ENCODE measurements around the gene MYMX. TPM values are rescaled to one million over a fixed set of nuclear protein-coding genes. Genes with fewer than 3 reads are reported as not detected.
"Not testable (repeated sequence)": the region's sequence is repeated elsewhere in the genome, so short reads cannot be mapped to it uniquely, and the experiment has no call there.

MYMX gene
- total RNA-seq, 2 experiments from 2014 or later = not detected

GRCh38 chr6:44228836-44229235, 12.1 kb downstream of the MYMX start:
- Mint-ChIP-seq H3K27ac (no peak overlapping the region), H3K4me1 (ENCODE audit: low read depth) (peaks cover 17% of the 10 kb centered on the region), H3K27me3 (no peaks in the 10 kb centered on the region), H3K9me3 (no peaks in the 10 kb centered on the region), H3K4me3 (no peak overlapping the region), H3K36me3 (ENCODE audit: low read depth) (peaks cover 57% of the 10 kb centered on the region)
- TF ChIP-seq, protein P1, sequence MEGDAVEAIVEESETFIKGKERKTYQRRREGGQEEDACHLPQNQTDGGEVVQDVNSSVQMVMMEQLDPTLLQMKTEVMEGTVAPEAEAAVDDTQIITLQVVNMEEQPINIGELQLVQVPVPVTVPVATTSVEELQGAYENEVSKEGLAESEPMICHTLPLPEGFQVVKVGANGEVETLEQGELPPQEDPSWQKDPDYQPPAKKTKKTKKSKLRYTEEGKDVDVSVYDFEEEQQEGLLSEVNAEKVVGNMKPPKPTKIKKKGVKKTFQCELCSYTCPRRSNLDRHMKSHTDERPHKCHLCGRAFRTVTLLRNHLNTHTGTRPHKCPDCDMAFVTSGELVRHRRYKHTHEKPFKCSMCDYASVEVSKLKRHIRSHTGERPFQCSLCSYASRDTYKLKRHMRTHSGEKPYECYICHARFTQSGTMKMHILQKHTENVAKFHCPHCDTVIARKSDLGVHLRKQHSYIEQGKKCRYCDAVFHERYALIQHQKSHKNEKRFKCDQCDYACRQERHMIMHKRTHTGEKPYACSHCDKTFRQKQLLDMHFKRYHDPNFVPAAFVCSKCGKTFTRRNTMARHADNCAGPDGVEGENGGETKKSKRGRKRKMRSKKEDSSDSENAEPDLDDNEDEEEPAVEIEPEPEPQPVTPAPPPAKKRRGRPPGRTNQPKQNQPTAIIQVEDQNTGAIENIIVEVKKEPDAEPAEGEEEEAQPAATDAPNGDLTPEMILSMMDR (IDR thresholded peaks at IDR 0.05) = no peak
- CTCF ChIA-PET = interaction anchor here (1.3 to 1.7 kb wide), 2 partner anchors 9 to 56 kb away, joined by 3 to 4 read pairs; no protein-coding TSS in a partner anchor
- no peak for ATAC-seq
- DNase-seq = no peak
- POLR2A ChIA-PET = no interaction called here
- intact Hi-C loops (cut with micrococcal nuclease) = no loop called here

- intact Hi-C loops (cut with micrococcal nuclease) = loop anchor here (10.0 kb wide), 1 partner anchor 125 kb away; no protein-coding TSS in a partner anchor
- peaks cover 15% of the 10 kb centered on the region for H3K4me1 Mint-ChIP-seq (ENCODE audit: low read depth)
- CTCF ChIA-PET = interaction anchor here (0.8 to 1.7 kb wide), 2 partner anchors 56 to 110 kb away, joined by 3 to 9 read pairs; no protein-coding TSS in a partner anchor
Observed at GRCh38 chr6:44229376-44230033, 12.8 kb downstream of the MYMX start.

DNA sequence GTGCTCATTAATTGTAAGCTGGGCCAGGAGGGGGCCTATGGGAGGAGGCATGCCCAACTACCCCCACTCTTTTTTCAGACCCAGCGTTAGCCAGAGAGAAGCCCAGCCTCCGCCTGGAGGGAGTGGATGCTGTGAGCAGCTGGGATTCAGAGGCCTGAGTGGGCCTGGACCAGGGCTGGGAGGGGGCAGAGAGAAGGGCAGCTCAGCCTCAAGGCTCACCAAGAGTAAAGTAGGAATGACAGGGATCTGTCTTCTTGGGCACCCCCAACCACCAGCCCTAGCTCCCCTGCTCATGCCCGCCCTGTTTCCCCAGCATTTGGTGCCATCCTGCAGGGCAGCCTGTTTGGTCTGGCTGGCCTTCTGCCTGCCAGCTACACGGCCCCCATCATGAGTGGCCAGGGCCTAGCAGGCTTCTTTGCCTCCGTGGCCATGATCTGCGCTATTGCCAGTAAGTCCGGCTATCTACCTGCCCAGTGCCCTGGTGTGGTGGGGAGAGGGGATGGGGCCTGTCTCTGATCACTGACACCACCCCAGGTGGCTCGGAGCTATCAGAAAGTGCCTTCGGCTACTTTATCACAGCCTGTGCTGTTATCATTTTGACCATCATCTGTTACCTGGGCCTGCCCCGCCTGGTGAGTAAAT, 13.4 kb downstream of the MYMX start:
- no peak overlapping the region for H3K4me3 Mint-ChIP-seq
- TF ChIP-seq, protein P1 (IDR thresholded peaks at IDR 0.05) = no peak
- peaks cover 9% of the 10 kb centered on the region for H3K4me1 Mint-ChIP-seq (ENCODE audit: low read depth)
- H3K27ac Mint-ChIP-seq = no peak overlapping the region
- POLR2A ChIA-PET = interaction anchor here (1.2 to 7.6 kb wide), 4 partner anchors 17 to 101 kb away, joined by 3 to 64 read pairs (median 6); partner anchors contain the start of genes HSP90AB1 and SLC35B2
- CTCF ChIA-PET = interaction anchor here (0.8 to 1.7 kb wide), 2 partner anchors 57 to 109 kb away, joined by 3 to 9 read pairs; no protein-coding TSS in a partner anchor
- ATAC-seq = no peak
- H3K9me3 Mint-ChIP-seq = no peaks in the 10 kb centered on the region
- DNase-seq = no peak
- intact Hi-C loops (cut with micrococcal nuclease) = loop anchor here (10.0 kb wide), 1 partner anchor 125 kb away; no protein-coding TSS in a partner anchor
- peaks cover 52% of the 10 kb centered on the region for H3K36me3 Mint-ChIP-seq (ENCODE audit: low read depth)
- H3K27me3 Mint-ChIP-seq = no peaks in the 10 kb centered on the region

More at GRCh38 chr6:44229376-44230033, 12.8 kb downstream of the MYMX start:
- Mint-ChIP-seq H3K4me3 (no peak overlapping the region), H3K9me3 (no peaks in the 10 kb centered on the region), H3K27ac (no peak overlapping the region), H3K27me3 (no peaks in the 10 kb centered on the region), H3K36me3 (ENCODE audit: low read depth) (peaks cover 56% of the 10 kb centered on the region)
- ATAC-seq (no peak), DNase-seq (no peak)
- TF ChIP-seq, protein P1 (IDR thresholded peaks at IDR 0.05) = no peak
- POLR2A ChIA-PET = interaction anchor here (1.2 to 7.6 kb wide), 4 partner anchors 18 to 100 kb away, joined by 3 to 64 read pairs (median 6); partner anchors contain the start of genes HSP90AB1 and SLC35B2

GRCh38 chr6:44231426-44231825, 14.7 kb downstream of the MYMX start:
- H3K27me3 Mint-ChIP-seq; H3K9me3 Mint-ChIP-seq; H3K4me1 Mint-ChIP-seq (ENCODE audit: low read depth); CTCF ChIA-PET; DNase-seq; H3K4me3 Mint-ChIP-seq; H3K27ac Mint-ChIP-seq; ATAC-seq: not testable (repeated sequence)
- intact Hi-C loops (cut with micrococcal nuclease) = loop anchor here (10.0 kb wide), 1 partner anchor 127 kb away; no protein-coding TSS in a partner anchor
- peaks cover 48% of the 10 kb centered on the region for H3K36me3 Mint-ChIP-seq (ENCODE audit: low read depth)
- POLR2A ChIA-PET = interaction anchor here (7.6 kb wide), 1 partner anchor 16 kb away, joined by 64 read pairs; the partner anchor contains the start of gene HSP90AB1
